Panc1 (cell line): ENCODE results near the gene ENOX2.

Source experiments
- CTCF ChIP-seq: fragments of 450-650 bp; IDR thresholded peaks from 2 replicates; pipeline ENCODE4 v1.5.1; 2017; ENCODE audit warnings: mild to moderate bottlenecking
- POLR2AphosphoS5 ChIP-seq: IDR thresholded peaks from 2 replicates; pipeline ENCODE4 v1.6.1; 2012; ENCODE audit warnings: mild to moderate bottlenecking, low read depth, low read length, moderate library complexity
- REST ChIP-seq, 2 experiments: IDR thresholded peaks; 2 replicates each; pipeline ENCODE4 v1.6.1; 2011 to 2012; ENCODE audit warnings: low read depth in 2 of 2, control low read depth in 1 of 2, low read length in 1 of 2, mild to moderate bottlenecking in 1 of 2, moderate library complexity in 1 of 2; ENCODE audit not compliant: insufficient read depth in 1 of 2
- SIN3A ChIP-seq: IDR thresholded peaks from 2 replicates; pipeline ENCODE4 v1.6.1; 2012; ENCODE audit warnings: low read depth, mild to moderate bottlenecking, low read length, moderate library complexity, borderline replicate concordance; ENCODE audit not compliant: insufficient read depth
- TCF7L2 ChIP-seq: IDR thresholded peaks from 2 replicates; pipeline ENCODE4 v1.6.1; 2011; ENCODE audit warnings: mild to moderate bottlenecking, low read depth, low read length, inconsistent platforms

- no peak for TF ChIP-seq CTCF
- no peak for TF ChIP-seq POLR2AphosphoS5
- no peak for TF ChIP-seq REST (IDR thresholded peaks at IDR 0.05; ENCODE audit: insufficient read depth in 1 of 2, low read depth in 2 of 2, low read length in 1 of 2)
- TF ChIP-seq TCF7L2: no peak
- no peak for TF ChIP-seq SIN3A
These were observed 220.0 kb downstream of the ENOX2 start for GRCh38 chrX:130682990-130683389.
